SH-SY5Y (cell line): ENCODE measurements around the gene FAM174B.
A peak's percentile ranks its signal among the peaks of the same experiment; 100 is the strongest.

Experiments
- GATA2 ChIP-seq: IDR thresholded peaks from 2 replicates; pipeline ENCODE4 v1.6.1; 2011; ENCODE audit warnings: mild to moderate bottlenecking, low read depth, low read length
- GATA3 ChIP-seq: IDR thresholded peaks from 2 replicates; pipeline ENCODE4 v1.6.1; 2011; ENCODE audit warnings: low read depth, mild to moderate bottlenecking, low read length, moderate library complexity

FAM174B gene

GRCh38 chr15:92655178-92655995 is at the start of gene FAM174B:
TSS of gene FAM174B (minus strand) at chr15:92655775.
- TF ChIP-seq GATA3 (no peak), GATA2 (no peak)

- TF ChIP-seq GATA3 (peak; percentile 34), GATA2 (peak; percentile 67; the same call in 1 of the 2 replicates)
Observed at GRCh38 chr15:92696096-92696495, 40.5 kb upstream of the FAM174B start.

- no peak for TF ChIP-seq GATA3
- TF ChIP-seq GATA2 = no peak
Observed at GRCh38 chr15:92693691-92694331, 38.2 kb upstream of the FAM174B start.

- TF ChIP-seq GATA2 = no peak
- no peak for TF ChIP-seq GATA3
Observed at GRCh38 chr15:92690395-92690794, 34.8 kb upstream of the FAM174B start.

GRCh38 chr15:92687746-92688145 is 32.2 kb upstream of the FAM174B start:
- TF ChIP-seq GATA3 (no peak), GATA2 (no peak)

- TF ChIP-seq GATA3 = no peak
Observed at GRCh38 chr15:92687195-92687602, 31.6 kb upstream of the FAM174B start.

- TF ChIP-seq GATA3 (no peak), GATA2 (no peak)
Observed at GRCh38 chr15:92683511-92683834, 27.9 kb upstream of the FAM174B start.

- TF ChIP-seq GATA2 = no peak
- TF ChIP-seq GATA3 = no peak
Observed at GRCh38 chr15:92682741-92683510, 27.4 kb upstream of the FAM174B start.

- TF ChIP-seq GATA2 (no peak), GATA3 (no peak)
Observed at GRCh38 chr15:92681141-92681631, 25.6 kb upstream of the FAM174B start.

GRCh38 chr15:92677999-92678398 is 22.4 kb upstream of the FAM174B start:
- no peak for TF ChIP-seq GATA3
- TF ChIP-seq GATA2 = no peak

GRCh38 chr15:92676561-92676960 is 21.0 kb upstream of the FAM174B start:
- no peak for TF ChIP-seq GATA2
- TF ChIP-seq GATA3 = no peak

GRCh38 chr15:92675485-92675884 is 19.9 kb upstream of the FAM174B start:
- TF ChIP-seq GATA3 = no peak
- TF ChIP-seq GATA2 = no peak

- TF ChIP-seq GATA2 (no peak), GATA3 (no peak)
Observed at GRCh38 chr15:92674347-92674746, 18.8 kb upstream of the FAM174B start.

- TF ChIP-seq GATA2 = peak; percentile 71
- no peak for TF ChIP-seq GATA3
Observed at GRCh38 chr15:92672102-92672501, 16.5 kb upstream of the FAM174B start.
